ENCODE results near the gene ZBTB42.

DNA sequence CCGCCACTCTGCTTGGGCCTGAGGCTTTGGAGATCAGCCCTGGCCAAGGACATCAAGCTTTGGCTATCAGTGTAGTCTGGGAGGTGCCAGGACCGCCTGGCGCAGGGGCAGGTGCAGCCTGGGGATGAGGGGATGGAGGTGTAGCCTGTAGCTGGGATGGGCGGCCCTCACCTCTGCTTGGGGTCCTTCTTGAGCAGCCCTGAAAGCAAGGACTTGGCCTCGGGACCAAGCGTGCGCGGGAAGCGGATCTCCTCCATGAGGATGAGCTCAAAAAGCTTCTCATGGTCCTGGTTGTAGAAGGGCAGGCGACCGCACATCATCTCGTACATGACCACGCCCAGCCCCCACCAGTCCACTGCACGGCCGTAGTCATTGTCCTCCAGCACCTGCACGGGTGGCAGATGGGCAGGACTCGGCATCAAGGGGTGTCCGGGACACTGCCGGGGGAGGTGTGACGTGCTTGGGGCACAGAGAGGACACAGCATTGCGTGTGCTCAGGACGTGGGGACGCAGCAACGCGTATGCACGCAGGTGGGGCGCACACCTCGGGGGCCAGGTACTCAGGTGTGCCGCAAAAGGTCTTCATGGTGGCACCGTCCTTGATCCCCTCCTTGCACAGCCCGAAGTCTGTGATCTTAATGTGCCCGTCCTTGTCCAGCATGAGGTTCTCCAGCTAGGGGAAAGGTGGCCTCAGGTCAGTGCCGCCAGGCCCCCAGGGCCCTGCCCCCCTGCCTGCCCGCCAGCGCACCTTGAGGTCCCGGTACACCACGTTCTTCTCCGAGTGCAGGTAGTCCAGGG is 28.0 kb upstream of the ZBTB42 start:
- TF ChIP-seq CTCF (IDR thresholded peaks at IDR 0.05; ENCODE audit: low read depth, low read length, poor library complexity, severe bottlenecking), result no peak
- TF ChIP-seq EZH2phosphoT487 (IDR thresholded peaks at IDR 0.05; ENCODE audit: borderline replicate concordance, low read length), result no peak

Data from DOHH2 (cell line).